HG03432 (cell line): ENCODE data around the gene PJVK.
"Not testable (repeated sequence)": the region's sequence is repeated elsewhere in the genome, so short reads cannot be mapped to it uniquely, and the experiment has no call there.

ENCODE experiments used
- ATAC-seq: cut with Tn5 transposase; IDR thresholded peaks from one replicate; pipeline ENCODE4 v1.9.1; 2021; ENCODE audit warnings: mild to moderate bottlenecking, moderate library complexity; ENCODE audit not compliant: unreplicated experiment

PJVK gene

DNA sequence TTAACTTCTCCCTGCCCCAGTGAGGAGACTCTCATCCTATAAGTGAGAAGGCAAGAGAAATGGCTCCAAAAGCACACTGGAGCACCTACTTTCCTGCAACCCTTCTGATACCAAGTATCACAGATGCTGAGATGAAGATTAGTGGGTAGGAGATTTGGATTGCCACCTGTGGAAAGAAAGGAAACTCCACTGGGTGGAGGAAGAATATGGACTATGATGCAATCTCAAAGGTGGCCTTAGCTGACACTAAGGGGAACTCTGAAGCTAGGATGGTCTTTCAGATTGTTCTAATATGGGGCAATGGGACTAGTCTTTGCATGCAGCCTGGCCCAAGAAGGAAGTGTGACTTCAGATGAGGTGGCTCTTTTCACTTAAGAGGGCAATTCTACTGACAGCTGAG lies 21.8 kb upstream of the PJVK start:
- no peak for ATAC-seq

DNA sequence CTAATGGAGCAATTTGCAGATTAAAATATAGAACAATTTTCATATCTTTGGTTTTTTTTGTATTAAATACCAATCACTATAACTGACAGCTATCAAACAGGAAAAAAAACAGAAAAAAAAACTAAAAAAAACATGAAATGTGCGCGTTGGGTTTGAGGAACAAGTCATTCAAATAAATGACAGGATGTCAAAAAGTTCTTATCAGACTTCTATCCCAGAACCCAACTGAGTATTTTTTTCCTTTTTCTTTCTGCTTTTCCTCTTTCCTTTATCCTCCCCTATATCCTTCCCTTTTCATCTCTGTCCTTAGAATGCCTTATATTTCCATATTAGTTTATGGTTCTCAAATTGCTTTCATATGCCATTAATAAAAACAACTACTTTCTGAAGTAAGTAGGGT lies 14.5 kb upstream of the PJVK start:
- no peak for ATAC-seq

DNA sequence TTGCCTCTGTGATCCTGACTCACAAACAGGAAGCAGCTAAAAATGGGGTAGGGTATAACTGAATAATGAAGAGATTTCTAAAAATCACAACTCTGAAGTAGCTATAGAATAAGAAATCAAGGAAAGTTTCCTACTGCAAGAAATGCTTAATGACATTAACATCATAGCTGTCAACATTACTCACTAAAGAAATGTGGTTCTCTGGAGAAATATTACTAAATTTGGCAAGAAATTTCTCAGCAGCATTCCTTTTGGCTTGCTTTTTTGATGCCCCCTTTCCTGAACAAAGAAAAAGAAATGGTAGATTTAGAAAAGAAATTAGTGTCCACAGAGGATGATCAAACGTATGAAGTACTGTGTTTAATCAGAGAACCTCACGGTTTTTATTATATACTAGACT lies 9.8 kb upstream of the PJVK start:
- ATAC-seq: no peak

DNA sequence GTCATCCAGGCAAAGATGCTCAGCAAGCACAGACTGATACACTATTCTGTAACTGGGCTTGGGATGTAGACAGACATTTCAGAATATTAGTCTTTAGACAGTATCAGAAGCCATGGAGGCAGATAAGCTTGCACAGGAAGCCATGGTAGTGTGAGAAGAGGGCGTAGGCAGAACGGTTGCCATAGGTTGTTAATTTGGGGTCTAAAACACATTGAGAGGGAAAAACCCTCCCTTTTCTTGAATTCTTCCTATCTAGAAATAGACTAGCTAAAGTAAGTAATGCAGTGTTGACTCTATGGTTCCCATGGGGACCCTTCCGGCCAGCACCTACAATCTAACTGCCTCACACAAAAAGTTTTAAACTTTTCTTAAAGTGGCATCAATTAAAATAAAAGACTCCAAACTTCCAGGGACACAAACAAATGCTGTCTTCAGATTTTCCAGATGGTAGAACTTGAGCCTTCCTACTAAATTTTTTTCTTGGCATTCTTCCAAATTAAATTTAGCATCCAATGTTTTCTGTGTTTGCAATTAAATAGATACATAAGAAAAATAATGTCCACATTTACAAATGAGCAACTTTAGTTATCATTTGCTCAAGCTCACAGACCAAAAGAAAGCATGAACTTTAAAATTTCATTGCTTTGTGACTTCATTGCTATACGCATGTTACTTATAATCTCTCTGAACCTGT lies 2.1 kb upstream of the PJVK start:
- no peak for ATAC-seq

DNA sequence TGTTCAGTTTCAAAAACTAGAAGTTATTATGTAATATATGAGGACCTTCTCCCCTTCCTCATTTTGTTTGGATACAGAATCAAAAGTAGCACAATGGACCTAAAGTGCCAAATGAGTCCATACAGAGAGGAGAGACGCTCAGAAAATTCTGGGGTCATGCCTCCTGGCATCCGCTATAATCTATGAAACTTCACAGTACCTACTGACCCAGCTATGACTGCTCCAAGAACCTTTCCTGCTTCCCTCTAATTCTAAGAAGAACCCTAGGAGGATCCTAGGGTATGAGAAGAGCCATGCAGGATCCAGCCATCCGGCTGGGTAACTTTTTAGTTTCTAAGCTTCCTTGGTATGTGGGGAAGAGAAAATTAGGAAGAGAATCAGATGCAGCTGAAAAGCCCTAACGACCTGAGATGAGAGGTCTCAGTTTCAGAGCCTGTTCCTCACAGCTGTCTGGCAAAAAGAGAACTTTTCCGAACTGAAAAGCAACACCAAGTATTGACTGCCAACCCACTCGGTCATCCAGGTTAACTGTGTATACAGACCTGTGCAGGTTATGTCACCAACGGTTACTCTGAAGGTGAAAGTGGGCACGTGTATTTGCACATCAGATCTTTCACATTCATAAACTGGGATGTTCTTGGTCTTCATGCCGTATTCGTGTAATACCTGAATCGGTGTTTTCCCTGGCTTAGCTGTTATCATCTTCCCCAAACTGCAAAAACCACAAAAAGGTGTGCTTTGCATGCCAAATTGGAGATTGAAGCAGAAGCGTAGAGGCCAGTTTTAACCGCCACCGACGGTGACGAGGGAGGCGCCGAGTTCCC lies 1.3 kb upstream of the PJVK start:
- no peak for ATAC-seq

DNA sequence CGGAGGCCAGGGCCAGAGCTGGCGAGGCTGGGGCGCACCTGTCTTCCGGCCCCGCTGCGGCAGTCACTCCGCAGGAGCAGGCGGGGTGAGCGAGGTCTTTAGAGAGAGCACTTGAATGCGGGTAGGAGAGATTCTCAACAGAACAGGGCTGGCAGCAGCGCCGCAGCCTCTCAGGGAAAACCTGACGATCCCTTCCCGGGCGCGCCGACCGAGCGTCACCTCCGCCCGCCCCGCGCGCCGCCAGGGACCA lies 729 bp upstream of the PJVK start:
- ATAC-seq: peak; percentile 49

DNA sequence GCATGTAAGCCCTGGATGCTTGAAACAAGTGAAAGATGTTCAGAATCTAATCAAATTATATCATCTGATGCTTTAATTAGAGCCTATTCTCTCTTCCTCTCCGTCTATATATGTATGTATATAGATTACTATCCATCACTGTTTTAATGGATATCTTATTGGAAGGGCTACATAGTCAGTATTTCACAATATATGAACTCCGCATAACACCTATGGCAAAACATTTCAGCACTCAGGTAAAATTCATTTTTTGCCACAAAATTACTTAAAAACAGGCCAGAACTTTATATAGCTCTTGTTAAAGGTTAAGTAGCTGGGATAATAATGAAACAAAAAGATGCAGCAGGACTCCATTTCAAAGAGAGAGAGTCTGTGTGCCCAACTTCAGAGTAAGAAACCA lies 1.2 kb downstream of the PJVK start:
- no peak for ATAC-seq

DNA sequence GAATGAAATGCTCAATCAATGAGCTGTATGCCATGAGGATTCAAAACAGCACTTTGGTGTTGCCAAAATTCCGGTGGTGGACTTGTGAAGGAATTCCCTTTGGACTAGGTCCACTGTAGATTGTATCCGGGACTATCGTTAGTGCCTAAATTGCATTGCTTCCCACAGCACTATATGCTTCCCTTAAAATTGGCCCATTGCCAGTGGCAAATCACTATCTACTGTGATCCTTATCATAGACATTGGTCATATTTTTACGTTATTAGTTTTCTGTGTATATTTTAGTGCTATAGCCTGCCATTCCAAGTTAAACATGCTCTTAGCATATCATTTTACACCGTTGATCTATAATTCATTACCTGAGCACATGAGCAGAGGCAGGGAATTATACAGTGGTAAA lies 1.7 kb downstream of the PJVK start:
- ATAC-seq: no peak

DNA sequence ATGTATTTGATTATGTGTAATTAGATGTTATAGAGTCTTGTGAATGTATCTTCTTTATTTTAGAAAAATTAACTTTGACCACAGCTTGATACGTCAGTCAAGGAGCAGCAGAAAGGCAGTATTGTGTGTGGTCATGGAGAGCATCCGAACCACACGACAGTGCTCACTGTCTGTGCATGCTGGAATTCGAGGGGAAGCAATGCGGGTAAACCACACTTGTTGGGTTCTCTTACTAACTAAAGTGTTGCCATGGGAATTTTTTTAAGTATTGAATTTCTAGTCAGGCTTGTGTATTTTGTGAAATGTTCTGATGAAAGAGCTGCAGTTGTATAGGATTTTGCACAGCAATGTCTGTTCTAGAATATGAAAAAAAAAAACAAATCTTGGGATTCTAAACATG lies 4.8 kb downstream of the PJVK start:
- ATAC-seq: no peak

DNA sequence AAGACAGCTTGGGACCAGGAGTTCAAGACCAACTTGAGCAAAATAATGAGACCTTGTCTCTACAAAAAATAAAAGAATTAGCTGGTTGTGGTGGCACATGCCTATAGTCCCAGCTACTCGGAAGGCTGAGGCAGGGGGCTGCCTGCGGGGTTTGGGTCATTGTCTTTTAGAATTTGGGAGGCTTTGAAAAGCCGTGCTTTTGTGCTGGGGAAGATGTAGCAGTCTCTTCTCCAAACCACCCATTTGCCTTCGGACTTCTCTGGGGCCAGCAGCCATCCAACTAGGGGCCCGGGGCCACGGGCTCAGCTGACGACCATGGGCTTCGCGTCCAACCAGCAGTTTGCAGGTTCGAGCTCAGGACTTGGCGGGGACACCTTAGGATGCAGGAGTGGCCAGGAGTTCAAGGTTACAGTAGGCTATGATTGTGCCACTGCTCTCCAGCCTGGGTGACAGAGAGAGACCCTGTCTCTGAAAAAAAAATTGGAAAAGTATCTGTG lies 6.3 kb downstream of the PJVK start:
- no peak for ATAC-seq

DNA sequence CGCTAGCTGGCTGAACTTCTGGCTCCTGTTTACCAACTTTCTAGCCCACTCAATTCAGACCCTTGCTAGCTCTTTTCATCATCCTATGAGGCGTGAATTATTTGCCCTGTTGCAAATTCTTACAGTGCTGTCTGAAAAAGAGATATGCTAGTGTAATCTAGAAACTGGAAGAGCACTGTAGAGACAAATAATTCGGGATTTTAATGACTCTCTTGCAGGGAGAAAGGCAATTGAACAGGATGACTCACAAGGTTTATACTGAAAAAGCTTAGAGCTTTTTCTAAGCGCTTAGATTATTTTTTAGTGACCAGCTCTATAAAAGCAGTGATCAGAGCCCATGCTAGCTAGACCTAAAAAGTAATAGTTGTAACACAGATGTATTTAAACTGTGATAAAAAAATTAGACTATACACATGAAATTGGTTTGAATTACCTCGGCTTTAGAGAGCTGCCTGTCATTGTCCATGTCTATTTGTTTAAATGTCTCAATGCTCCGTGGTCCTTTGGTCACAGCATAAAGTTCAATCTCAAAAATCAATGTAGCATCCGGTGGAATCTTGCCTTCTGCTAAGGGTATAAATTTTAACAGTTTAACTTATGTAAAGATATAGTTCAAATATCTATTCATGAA lies 18.2 kb downstream of the PJVK start:
- no peak for ATAC-seq

DNA sequence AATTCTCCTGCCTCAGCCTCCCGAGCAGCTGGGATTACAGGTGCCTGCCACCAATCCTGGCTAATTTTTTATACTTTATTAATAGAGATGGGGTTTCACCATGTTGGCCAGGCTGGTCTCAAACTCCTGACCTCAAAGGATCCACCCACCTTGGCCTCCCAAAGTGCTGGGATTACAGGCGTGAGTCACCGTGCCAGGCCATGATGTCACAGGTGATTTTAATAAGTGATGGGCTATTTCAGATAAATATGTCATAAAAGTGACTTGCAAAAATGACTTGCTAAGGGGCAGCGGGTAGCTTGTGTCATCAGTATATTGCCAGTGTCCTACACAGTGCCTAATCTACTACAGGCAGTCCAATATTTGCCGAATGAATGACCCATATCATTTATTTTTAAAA lies 20.1 kb downstream of the PJVK start:
- not testable (repeated sequence) for ATAC-seq

DNA sequence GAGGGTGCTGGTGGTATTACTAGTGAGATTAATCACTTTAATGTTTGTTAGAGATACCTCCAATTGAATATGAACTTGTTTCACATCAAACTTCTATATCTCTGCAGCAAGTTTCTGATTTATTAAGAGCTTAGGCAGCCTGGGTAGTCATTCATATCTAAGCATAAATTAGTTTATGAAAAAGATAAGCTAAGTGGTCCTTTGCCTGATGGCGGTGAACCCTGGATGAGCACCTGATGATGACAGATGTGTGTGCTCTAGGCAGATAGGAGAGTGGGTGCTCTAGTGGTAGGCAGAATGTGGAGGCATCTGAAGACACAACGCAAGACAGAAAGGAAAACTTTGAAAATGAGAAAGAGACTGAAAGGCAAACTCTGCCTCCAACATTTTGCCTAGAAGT lies 22.2 kb downstream of the PJVK start:
- ATAC-seq: no peak

DNA sequence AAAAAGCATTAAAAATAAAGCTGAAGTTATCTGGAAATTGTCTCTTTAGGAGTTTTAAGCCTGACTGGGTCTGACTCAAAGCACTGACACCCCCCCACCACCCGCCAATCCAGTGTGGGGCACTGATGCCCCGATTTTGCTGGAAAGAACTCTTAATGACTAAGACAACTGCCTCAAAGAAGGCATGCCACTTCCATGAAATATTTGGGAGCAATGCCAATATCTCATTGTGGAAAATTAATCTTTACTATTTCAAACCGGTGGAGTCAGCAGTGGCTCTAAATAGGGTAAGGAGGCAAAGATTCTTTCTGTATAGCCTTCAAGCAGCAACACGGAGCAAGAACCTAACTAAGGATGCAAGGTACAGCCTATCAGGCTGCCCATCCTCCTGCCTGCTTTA lies 22.8 kb downstream of the PJVK start:
- ATAC-seq: no peak

DNA sequence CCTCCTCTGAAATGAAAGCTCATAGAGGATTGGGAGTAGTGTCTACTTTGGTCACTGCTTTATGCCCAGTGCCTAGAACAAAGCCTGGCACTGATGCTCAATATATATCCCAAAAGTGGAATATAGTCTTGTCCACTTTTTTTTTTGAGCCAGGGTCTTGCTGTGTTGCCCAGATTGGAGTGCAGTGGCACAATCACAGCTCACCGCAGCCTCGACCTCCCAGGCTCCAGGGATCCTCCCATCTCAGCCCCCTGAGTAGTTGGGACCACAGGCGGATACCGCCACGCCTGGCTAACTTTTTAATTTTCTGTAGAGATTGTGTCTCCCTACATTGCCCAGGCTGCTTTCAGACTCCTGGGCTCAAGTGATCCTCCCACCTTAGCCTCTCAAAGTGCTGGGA lies 23.4 kb downstream of the PJVK start:
- no peak for ATAC-seq

DNA sequence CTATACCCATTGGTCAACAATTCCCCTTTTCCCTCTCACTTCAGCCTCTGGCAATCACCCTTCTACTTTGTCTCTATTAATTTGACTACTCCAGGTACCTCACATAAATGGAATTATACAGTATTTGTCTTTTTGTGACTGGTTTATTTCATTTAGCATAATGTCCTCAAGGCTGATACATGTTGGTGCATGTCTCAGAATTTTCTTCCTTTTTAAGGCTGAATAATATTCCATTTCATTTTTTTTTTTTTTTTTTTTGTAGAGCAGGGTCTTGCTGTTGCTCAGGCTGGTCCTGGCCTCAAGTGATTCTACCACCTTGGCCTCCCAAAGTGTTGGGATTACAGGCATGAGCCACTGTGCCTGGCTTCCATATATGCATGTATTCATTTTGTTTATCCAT lies 25.3 kb downstream of the PJVK start:
- no peak for ATAC-seq

DNA sequence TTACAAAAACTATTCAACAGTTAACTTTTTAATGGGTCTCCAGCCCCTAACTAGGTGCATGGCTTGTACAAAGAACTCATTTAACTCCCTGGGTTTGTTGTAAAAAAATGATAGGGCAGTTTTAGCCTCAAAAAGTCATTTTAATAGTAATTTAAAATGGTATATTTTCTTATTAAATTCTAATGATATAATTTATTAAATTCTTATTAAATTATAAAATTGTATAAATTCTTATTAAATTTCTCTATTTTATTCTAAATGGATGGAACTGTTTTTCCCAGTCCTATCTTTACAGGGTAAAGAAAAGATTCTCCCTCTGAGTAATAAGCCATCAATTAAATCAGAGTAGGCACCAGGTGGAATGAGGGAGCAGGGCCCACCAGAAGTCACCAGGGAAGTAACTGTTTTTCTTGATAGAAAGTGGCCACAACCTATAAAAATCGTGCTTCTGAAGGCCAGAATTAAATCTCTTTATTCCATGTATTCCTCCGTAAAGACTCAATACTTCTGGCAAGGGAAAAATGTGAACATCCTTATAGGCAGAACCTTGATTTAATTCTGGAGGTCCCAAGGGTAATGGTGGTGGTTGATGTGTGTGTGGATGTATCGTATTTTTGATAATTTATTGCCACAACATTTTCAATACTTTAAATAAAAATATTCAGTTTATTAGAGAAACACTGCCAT lies 26.4 kb downstream of the PJVK start:
- ATAC-seq: no peak

DNA sequence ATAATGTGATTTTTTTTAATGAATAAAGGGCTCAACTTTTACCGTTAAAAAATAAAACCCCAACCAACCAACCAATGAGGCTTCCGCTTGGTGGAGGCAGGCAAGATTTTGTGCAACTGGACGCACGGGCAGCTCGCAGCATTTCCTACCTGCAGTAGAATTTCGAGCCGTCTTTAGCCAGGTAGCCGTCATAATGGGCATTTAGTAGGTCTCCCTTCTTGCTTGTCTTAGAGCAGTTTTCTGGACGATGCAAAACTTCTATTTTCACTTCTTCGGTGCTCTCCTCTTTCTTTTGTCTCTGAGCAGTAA lies 26.9 kb downstream of the PJVK start:
- ATAC-seq: no peak

DNA sequence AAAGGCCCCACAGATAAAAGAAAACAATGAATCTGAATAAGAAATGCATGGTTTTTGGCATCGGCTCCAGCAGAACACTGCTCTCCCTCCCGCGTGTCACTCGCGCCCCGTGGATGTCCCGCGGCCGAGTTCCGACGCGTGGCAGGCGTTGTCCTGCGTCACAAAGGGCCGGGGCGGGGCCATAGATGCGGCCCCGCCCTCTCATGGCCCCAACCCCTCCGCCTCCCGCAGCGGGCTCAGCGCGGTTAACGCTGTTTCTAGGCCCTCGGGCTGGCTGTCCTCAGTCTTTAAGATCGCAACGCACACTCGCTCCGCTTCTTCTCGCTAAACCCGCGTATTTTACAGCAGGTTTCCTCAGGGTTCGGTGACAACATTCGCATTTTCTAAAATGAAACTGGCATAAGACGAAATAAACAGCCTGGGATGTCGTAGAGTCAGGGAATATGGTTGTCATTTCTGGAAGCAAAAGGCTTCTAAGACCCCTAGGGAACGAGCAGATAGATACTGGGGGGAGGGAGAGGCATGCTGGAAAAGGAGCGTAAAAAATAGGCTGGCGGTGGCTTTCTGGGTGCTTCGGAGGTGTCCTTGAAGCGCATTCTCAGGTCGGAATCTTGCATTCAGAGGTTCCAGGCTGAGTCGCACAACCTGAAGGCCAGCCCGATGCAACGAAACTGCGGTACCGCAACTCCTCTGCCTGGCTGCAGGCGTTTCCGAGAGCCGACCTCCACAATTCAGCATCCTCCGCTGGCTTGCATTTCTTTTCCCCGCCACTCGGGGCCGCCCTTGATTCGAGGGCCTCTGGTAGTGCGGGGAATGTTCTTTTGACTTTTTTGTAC lies 27.5 kb downstream of the PJVK start, which contains the start of gene FKBP7:
TSS of gene FKBP7 (minus strand) at position 162 of the 836 bp plus-strand sequence. CDS start at position 61, 101 bp downstream.
- peak; percentile 49 for ATAC-seq

DNA sequence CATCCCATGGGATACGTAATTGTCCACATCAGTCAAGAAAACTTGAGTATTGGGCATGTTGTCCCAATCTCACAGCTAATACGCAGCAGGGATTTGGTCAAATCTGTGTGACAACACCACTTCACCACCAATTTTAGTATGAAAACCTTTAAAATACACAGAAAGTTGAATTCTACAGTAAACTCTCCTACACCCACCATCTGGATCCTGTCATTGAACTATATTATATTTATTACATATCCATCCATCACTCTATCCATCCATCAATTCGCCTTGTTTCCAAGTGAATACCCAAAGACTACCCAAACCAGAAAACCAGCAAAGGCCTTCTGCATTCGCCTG lies 28.1 kb downstream of the PJVK start:
- ATAC-seq: no peak

DNA sequence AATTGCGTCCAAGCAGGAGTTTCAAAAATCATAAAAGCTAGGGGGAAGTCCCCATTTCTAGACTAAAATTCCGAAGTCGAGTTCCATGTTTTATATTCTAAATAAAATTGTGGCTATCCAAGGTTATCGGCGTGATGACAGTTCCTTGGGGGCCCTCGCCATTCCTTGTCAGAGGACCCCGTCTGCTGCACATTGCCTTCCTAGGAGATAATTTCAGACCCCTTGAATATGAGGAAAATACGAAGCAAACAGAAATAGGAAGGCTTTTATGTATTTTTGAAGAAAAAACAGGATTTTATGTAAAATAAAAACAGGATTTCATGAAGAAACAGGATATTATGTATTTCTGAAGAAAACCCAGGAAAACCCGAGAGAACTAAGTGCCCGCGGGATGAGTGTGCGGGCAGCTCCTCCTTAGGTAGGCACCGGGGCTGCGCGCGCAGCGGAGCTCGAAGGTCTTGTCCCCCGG lies 28.6 kb downstream of the PJVK start:
- ATAC-seq: no peak
